ENCODE results near the gene KRT2. TPM values are rescaled to one million over a fixed set of nuclear protein-coding genes. Genes with fewer than 3 reads are reported as not detected.
A peak's percentile ranks its signal among the peaks of the same experiment; 100 is the strongest.

The KRT2 gene
- total and polyA plus RNA-seq, 9 of the 15 experiments (the other 6 are each of a cell fraction or from before 2014, with no cell fraction given), result 0.03 to 0.69 (median 0.07) TPM; not detected in 2

DNA sequence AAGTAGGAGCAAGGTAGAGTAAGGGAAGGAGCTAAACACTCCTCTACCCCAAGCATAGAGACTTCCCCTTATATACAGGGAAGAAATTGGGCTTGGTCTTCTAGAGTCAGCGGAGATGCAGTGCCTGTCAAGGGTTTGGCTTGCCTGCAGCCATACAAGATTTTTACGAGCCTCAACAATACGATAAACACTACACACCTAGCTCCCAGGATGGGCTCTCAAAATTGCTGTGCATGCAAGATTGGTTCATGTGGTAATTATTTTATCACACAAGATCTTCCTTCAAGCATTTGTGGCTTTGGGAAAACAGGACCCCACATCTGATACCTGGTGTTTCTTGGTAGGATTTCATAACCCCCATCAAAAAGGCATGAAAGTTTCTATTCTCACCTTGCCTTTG is 28.4 kb upstream of the KRT2 start, which contains the start of gene KRT1:
KRT1 (minus strand) TSS at position 45 of the 400 bp plus-strand sequence. CDS start 59 bp downstream, outside the sequence.
- H3K27me3 ChIP-seq (ENCODE audit: control insufficient read depth in 2 of 2, insufficient read depth in 2 of 2, low read length in 2 of 2), result peaks cover 21 to 47% of the 10 kb centered on the region in 2 experiments
- no TSS peak for BruUV-seq (replicated peaks)
- peaks cover 0 to 2% of the 10 kb centered on the region in 2 experiments; a peak in 1 of 5 replicates for H3K4me1 ChIP-seq (replicated peaks in 1 of 2; ENCODE audit: control insufficient read depth in 2 of 2, insufficient read depth in 2 of 2, low read length in 2 of 2)
- H3K79me2 ChIP-seq (ENCODE audit: control insufficient read depth, insufficient read depth, low read length), result no peaks in the 10 kb centered on the region
- H3K9me3 ChIP-seq (replicated peaks; ENCODE audit: control insufficient read depth, insufficient read depth, low read depth, low read length), result no peaks in the 10 kb centered on the region
- no peak for FAIRE-seq
- H2AFZ ChIP-seq (ENCODE audit: low read depth, low read length), result no peak within 1 kb of the TSS
- H3K4me2 ChIP-seq (ENCODE audit: insufficient read depth, low read length), result no peak within 1 kb of the TSS
- H4K20me1 ChIP-seq (replicated peaks; ENCODE audit: control insufficient read depth, insufficient read depth, low read length), result no peaks in the 10 kb centered on the region
- no peaks in the 10 kb centered on the region for H3K9me1 ChIP-seq (ENCODE audit: control insufficient read depth, insufficient read depth, low read length)
- POLR2A ChIA-PET, result interaction anchor here (0.7 to 2.1 kb wide), 5 partner anchors 10 to 65 kb away, joined by 3 to 4 read pairs (median 3); no protein-coding TSS in a partner anchor
- H3K27ac ChIP-seq (ENCODE audit: extremely low read depth, low read depth, low read length), result no peak within 1 kb of the TSS
- no peak for ATAC-seq
- WGBS (ENCODE audit: insufficient coverage, low coverage, missing lambda C conversion rate), result 0% methylated on average over 3 of the region's 3 CpGs
- H3K36me3 ChIP-seq (ENCODE audit: control insufficient read depth, insufficient read depth, low read length), result no peaks in the 10 kb centered on the region
- H3K9ac ChIP-seq (ENCODE audit: insufficient read depth in 1 of 2, low read depth in 2 of 2, low read length in 2 of 2), result no peak within 1 kb of the TSS
- in situ Hi-C loops (cut with MboI) (no loop called here), intact Hi-C loops (cut with micrococcal nuclease) (no loop called here)
- CTCF ChIA-PET (ENCODE audit: low intra/inter-chr PET ratio), result no interaction called here
- no peak for DNase-seq (ENCODE audit: extremely low read depth in 1 of 4, low spot score in 3 of 4)
- TF ChIP-seq, protein P1, sequence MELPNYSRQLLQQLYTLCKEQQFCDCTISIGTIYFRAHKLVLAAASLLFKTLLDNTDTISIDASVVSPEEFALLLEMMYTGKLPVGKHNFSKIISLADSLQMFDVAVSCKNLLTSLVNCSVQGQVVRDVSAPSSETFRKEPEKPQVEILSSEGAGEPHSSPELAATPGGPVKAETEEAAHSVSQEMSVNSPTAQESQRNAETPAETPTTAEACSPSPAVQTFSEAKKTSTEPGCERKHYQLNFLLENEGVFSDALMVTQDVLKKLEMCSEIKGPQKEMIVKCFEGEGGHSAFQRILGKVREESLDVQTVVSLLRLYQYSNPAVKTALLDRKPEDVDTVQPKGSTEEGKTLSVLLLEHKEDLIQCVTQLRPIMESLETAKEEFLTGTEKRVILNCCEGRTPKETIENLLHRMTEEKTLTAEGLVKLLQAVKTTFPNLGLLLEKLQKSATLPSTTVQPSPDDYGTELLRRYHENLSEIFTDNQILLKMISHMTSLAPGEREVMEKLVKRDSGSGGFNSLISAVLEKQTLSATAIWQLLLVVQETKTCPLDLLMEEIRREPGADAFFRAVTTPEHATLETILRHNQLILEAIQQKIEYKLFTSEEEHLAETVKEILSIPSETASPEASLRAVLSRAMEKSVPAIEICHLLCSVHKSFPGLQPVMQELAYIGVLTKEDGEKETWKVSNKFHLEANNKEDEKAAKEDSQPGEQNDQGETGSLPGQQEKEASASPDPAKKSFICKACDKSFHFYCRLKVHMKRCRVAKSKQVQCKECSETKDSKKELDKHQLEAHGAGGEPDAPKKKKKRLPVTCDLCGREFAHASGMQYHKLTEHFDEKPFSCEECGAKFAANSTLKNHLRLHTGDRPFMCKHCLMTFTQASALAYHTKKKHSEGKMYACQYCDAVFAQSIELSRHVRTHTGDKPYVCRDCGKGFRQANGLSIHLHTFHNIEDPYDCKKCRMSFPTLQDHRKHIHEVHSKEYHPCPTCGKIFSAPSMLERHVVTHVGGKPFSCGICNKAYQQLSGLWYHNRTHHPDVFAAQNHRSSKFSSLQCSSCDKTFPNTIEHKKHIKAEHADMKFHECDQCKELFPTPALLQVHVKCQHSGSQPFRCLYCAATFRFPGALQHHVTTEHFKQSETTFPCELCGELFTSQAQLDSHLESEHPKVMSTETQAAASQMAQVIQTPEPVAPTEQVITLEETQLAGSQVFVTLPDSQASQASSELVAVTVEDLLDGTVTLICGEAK (IDR thresholded peaks at IDR 0.05), result no peak
- TF ChIP-seq, protein P1 (CRISPR knock-in tag; IDR thresholded peaks at IDR 0.05), result no peak
- peak; percentile 32; the same call in 1 of the 2 replicates for TF ChIP-seq ZNF316 (IDR thresholded peaks at IDR 0.05)
- no peak within 1 kb of the TSS for H3K4me3 ChIP-seq

All from K562 (cell line).